GM20431 (cell line): ENCODE data around the gene TPBG.

Experiments
- in situ Hi-C: fragments of 300-500 bp; cut with MseI, MboI; formaldehyde crosslinking; loops from one replicate; pipeline ENCODE4 v1.15.0; 2020; ENCODE audit warnings: low sequenced_read_pairs; ENCODE audit not compliant: unreplicated experiment

Gene TPBG, protein sequence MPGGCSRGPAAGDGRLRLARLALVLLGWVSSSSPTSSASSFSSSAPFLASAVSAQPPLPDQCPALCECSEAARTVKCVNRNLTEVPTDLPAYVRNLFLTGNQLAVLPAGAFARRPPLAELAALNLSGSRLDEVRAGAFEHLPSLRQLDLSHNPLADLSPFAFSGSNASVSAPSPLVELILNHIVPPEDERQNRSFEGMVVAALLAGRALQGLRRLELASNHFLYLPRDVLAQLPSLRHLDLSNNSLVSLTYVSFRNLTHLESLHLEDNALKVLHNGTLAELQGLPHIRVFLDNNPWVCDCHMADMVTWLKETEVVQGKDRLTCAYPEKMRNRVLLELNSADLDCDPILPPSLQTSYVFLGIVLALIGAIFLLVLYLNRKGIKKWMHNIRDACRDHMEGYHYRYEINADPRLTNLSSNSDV

DNA sequence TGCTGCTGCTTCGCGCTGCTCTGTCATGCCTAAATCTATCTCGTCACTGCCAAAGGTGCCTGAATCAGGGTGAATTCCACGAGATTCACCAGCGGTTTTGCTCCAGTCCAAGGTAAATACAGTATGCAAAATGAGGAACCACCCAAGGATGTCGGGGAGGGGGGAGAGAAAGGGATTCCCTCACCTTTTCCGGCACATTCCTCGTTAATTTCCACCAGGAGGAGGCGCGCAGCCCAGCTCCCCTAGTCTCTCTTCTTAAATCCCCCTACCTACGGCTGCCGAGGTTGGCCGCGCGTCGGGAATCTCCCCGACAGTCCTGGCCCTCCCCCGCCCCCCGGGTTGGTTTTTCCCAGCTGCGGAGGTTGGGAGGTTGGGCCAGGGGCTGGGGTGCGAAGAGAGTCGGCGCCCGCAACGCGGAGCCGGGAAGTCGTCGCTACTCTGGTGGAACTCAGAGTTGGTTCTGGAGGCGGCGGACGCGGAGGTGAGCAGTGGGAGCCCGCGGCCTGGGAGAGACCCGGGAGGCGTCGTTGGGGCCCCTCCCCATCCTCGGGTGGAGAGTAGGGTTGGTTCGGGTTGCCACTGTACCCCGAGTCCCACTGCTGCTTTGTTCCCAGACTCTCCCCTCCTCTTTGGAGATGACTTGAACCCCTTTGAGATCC, at the start of gene TPBG:
TPBG (plus strand) TSS at position 390 of the 659 bp plus-strand sequence. CDS start 1,145 bp downstream, outside the sequence.
- in situ Hi-C loops = no loop called here

DNA sequence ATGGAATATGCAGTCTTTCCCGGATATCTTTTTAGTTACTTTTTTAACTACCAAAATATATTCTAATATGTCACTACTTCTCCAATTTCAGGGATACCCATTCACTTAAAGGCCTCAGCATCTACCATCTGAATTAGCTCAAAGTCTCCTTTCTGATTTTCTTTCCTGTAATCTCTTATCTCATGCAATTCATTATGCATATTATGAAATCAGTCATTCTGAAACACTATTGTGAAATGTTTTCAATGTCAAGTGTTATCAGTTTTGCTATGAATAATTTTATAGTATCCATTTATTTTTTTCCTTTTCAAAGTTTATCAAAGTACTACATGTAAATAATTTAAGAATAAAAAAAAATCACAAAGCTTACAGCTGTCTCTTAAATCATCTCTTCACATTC, 41.2 kb upstream of the TPBG start:
- in situ Hi-C loops = no loop called here

DNA sequence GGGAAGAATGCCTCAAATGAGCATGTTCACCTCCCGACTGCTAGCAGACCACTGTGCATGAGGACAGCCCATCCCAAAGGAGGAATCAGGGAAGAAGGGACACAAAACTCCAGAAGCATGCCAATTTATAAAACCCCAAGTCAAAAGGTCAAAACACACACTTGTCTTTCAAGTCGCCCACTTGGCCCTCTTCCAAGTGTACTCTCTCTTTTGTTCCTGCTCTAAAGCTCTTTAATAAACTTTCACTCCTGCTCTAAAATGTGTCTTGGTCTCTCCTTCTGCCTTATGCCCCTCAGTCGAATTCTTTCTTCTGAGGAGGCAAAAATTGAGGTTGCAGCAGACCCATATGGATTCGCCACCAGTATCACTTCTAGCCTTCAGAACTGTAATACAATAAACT, 33.9 kb upstream of the TPBG start:
- in situ Hi-C loops = no loop called here

DNA sequence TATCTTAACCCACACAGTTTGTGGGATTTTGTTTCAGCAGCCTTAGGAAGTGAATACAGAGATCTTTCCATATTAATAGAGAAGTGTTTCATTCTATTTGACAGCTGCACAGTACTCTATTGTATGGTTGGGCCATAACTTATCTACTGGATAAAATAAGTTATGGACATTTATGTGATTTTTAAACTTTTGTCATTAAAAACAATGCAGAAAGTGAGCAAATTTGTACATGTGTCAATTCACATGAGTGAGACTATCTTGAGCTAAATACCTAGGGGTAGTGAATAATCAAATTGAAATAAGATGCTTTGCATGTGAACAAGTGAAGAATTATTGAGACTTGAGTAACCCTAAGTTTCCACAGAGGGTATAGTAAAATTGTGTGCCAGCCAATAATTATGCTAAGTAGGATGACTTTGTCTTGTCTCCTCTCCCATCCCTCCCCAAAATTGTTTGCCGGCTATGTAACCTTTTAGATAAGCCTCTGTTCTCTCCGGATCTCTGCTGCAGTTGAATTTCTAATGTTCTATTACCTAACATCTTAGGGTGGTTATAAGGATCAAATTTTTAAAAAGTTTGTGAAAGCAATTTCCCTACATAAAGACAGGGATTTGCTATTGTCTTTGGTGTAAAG, 33.3 kb upstream of the TPBG start:
- in situ Hi-C loops = no loop called here

DNA sequence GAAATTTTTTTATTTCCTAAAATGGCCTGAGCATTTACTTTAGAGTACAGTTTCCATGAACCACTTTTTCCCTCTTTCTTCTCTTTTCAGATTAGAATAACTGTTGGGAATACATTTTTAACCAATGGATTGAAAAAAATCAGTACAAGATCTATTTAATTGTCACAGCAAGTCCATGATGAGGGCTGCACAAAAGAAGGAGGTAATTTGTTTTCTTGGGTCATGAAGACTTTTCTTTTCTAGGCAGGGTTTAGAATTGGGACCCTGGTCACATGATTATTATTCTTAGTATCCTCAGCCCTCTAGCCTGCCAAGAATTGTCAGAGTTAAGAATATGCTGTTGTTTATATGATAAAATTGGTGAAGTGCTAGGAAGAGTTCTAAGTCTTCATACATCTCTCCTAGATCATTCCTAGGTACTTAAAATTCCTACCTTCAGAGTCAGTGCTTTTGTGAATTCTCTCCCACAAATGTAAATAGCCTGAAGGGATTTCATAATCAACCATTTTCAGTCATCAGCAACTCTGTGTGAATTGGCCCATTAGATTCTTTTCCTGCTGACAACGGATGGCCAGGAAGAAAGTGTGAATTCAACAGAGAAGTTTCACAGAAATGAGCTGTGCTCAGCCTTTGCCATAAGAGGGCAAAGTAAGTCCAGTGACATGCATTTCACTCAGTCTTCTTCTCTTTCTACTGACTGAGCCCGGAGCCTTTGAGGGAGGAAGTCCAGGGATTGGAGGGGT, 32.4 kb upstream of the TPBG start:
- in situ Hi-C loops = no loop called here

DNA sequence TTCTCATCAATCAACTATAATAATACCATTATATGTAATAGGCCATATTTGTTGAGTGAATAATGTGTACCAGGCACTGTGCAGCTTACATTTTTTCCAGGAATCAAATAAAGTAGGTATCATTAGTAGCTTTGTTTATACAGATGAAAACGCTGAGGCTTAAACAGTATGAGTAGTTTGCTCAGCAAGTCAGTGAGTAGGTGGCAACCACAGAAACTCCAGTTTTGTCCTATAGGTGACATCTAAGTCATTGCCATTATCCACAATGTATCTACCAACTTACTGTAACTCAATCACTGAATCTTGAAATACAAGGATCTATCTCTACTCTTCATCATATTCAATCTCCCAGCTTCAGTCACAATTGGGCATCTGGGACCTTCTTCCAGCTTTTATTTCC, 29.8 kb upstream of the TPBG start:
- in situ Hi-C loops = no loop called here

DNA sequence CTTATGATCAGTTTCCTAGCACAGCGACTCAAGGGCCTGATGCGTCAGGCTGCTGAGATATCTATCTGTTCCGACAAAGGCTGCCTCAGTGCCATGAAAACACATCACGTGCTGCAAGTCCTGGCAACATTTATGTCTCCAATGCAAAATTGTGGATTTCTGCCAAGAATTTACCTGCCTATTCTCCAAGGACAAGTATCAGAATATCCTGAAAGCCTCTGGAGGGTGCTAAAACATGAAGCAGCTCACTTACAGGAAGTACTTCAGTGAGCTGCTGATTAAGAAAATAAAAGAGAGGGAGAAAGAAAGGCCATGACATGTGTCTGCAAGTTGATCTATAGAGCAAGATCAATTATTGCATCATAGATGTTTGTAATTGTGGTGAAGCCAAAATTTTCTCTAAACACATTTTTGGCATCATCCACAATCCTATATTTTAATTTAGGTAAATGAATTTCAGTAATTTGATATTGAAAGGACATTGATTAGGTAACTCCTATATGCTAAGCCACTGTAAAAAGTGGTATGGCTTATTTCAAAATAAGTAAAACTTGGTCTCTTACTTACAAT, 25.8 kb upstream of the TPBG start:
- in situ Hi-C loops = no loop called here

DNA sequence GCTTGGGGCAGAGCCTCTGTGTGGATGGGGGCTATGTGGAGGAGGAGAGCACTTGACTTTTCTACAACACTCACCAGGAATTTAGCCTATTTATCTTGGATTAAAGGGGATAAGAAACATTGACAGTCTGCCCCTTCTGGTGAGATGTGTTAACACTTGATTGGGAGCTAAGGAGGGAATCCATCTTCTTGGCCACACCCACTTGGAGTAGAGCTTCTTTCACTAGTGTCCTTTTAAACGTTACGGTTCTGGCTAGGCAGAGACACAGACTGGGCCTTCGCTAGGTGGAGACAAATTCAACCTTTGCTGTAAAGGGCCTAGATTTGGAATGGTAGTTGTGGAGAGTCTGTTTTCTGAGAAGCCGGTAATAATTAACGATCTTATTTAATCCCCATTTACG, 15.5 kb upstream of the TPBG start:
- in situ Hi-C loops = no loop called here

DNA sequence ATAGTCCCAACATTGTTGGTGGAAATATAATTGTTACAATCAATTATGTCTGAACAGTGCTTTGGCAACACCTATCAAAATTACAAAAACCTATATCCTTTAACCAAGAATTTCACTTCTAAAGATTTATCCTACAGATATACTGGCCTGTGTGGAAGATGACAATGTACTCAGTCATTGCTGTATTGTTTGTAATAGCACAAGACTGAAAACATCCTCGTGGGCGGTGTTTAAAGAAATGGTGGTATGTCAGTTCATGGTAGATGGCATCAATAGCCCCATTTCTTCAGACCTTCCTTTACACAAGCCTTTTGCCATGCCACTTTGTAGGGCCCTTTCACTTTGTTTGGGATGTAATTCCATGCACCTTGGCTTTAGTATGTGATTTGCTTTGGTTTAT, 9.8 kb upstream of the TPBG start:
- in situ Hi-C loops = no loop called here

DNA sequence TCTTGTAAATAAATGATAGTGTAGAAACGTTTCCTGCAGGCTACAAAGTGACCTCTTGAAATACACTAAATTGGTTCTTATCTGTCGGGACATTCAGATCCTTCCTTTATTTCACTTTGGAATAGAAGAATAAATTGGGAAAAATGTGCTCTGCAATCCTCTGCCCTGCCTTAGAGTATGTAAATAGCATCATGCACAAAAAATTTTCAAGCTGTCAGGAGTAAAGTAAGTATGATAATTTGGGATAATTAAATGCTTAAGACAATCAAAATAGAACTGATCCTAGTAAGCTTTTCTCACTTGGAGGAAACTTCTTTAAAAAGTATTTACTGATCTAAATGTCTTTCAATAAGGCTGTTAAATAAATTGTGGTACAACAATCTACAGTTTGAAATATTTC, 3.1 kb upstream of the TPBG start:
- in situ Hi-C loops = no loop called here

DNA sequence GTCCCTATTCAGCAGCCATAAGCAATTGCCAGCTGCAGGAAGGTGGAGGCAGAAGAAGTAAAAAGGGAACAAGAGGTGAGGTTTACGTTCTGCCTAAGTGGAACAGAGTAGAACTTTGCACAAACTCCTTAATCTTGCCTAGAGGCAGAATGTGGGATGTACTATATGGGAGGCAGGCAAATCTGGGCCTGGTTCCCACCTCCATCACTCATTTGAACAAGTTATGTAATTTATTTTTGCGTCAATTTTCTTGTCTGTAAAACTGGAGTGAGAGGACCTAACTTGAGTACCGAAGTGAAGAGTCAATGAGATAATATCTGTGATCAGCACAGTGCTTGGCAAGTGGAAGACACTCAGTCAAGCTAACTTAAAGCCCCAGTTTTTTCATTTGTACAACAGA, 2.0 kb upstream of the TPBG start:
- in situ Hi-C loops = no loop called here

DNA sequence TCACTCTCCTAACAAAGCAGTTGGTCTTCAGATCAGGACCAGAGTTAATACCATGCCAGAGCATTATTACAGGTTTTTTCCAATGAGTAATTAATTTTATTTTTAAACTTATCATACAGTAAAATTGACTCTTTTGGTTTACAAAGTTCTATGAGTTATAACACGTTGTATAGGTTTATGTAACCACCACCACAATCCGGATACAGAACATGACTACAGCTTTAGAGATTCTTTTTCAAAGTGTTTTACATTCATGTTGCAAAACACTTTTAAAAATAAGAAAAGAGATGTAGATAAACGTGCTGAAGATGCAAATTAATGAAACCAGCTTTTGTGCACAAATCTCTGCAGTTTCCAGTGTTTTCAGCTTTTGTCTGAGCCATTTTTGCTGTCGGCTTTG, 1.5 kb upstream of the TPBG start:
- in situ Hi-C loops = no loop called here

DNA sequence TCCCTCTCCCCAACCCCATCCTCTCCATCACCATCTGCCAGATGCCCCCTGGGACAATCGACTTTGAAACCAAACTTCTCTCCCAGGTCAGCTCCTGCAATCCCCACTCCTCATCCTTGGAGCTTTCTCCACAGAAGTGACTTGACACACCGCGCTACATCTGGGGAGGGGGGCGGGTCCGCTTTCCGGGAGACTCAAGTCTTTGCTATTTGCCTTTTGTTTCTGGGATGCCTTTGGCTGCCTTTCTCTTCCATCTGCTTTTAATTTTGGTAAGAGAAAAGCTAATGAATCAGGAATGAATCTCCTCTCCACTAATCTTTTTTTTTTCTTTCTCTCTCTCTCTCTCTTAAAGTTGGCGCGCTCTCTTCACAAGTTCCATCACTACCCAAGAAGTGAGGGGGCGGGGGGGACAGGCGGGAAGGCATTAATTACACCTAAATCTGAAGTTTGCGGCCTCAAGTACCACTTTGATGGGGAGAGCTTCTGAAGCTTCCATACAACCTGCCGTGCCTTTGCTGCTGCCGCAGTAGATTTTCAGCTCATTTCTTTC, 664 bp upstream of the TPBG start:
- in situ Hi-C loops = no loop called here

DNA sequence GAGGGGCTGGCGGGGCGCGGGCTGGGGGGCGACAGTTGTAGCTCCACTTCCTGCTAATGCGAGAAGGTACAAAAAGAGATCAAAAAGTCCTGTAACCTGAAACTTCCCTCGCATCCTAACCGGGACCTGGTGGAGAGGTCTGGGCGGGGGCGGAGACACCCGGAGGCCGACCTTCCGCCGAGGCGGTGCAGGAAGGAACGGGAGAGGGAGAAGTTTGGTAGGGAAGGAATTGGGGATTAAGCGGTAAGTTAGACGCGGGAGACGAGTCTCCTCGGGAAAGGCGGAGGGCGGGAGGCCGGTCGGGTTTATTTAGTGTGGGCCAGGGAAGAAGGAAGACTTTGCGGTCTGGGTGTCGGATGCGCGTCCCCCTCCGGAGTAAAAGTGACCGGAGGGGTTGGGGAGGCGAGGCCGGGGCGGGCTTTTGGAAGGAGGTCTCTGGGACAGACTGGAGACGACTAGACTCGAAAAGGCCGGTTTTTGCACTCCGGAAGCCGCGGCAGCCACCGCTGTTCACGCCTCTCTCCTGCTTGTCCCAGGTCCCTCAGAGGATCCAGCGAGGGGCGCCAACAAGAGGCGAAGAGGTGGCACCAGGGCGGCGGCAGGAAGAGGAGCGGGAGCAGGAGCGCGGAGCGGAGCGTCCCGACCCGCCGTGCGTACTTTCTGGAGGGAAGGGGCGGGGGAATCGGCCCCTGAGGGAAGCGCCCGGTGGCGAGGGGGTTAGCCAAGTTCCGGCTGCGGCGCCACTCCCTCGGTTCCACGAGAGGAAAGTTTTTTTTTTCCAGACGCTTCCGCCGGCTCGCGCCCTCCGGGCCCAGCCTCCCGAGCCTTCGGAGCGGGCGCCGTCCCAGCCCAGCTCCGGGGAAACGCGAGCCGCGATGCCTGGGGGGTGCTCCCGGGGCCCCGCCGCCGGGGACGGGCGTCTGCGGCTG, 734 bp downstream of the TPBG start:
- in situ Hi-C loops = no loop called here

DNA sequence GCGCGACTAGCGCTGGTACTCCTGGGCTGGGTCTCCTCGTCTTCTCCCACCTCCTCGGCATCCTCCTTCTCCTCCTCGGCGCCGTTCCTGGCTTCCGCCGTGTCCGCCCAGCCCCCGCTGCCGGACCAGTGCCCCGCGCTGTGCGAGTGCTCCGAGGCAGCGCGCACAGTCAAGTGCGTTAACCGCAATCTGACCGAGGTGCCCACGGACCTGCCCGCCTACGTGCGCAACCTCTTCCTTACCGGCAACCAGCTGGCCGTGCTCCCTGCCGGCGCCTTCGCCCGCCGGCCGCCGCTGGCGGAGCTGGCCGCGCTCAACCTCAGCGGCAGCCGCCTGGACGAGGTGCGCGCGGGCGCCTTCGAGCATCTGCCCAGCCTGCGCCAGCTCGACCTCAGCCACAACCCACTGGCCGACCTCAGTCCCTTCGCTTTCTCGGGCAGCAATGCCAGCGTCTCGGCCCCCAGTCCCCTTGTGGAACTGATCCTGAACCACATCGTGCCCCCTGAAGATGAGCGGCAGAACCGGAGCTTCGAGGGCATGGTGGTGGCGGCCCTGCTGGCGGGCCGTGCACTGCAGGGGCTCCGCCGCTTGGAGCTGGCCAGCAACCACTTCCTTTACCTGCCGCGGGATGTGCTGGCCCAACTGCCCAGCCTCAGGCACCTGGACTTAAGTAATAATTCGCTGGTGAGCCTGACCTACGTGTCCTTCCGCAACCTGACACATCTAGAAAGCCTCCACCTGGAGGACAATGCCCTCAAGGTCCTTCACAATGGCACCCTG, 1.6 kb downstream of the TPBG start:
- in situ Hi-C loops = no loop called here

DNA sequence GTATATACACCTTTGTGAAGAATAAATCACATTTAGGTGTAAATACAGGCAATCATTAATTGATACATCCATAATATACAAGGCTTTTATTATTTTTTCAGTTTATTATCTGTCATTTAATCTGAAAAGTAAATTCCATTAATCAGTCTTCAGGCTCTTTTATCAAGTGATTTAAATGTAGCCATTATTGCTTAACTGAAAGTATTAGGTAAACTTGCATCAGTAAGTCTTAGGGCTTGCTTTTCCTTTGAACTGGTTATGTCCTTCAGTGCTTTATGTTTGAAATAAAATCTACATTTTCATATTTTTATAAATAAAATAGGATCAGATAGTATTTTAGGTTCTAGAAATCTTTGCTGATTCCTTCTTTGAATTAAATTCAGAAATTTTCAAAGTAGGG, 4.1 kb downstream of the TPBG start:
- in situ Hi-C loops = no loop called here

DNA sequence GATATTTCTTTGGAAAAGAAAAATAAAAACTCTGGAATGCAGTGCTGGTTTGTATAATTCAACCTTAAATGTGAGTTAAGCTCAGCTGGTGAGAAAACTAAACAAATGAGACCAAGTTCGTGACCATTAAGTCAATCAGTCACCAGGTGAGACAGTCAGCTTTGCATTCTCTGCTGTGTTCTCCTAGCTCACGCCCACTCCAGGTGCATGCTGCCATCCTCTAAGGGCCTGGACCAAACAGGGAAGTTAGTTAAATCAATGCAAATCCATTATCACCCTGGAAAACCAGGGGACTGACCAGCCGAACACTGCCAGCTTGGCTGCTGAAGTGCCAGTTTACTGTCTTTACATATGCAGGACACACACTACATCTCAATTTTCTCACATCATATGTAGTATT, 7.2 kb downstream of the TPBG start:
- in situ Hi-C loops = no loop called here

DNA sequence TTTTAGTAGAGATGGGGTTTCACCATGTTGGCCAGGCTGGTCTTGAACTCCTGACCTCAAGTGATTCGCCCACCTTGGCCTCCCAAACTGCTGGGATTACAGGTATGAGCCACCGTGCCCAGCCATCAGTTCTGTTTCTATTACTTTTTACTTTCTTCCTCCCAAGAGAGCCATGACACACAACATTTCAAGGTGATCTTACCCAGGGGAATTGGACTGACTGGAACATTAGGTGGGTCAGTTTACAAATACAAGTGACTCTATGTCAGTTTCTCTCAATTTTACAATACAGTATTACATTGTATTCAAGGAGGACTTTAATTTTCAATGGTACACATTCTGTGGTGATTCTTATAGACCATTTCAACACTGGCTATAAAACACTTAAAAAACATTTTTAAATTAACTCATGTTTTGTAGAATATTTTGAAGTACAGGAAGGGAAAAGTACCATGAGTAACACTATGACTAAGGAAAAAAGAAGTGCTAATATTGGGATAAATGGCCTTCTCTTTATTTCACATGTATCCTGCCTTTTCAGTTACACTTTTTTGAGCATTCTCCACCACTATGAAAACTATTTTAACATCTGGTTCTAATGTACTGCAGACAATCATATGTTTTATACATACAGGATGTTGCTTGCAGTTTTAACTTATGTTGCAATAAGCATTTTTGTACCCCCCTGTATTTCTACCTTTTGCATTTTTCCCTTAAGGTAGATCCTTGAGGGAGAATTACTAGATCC, 8.4 kb downstream of the TPBG start:
- in situ Hi-C loops = no loop called here
